Amniotic stem cell (primary cell): ENCODE measurements around the gene LRRC27.

Source experiments
- DNase-seq: peaks from one replicate; lab custom pipeline; 2025; lab: John Stamatoyannopoulos, UW

Gene LRRC27

DNA sequence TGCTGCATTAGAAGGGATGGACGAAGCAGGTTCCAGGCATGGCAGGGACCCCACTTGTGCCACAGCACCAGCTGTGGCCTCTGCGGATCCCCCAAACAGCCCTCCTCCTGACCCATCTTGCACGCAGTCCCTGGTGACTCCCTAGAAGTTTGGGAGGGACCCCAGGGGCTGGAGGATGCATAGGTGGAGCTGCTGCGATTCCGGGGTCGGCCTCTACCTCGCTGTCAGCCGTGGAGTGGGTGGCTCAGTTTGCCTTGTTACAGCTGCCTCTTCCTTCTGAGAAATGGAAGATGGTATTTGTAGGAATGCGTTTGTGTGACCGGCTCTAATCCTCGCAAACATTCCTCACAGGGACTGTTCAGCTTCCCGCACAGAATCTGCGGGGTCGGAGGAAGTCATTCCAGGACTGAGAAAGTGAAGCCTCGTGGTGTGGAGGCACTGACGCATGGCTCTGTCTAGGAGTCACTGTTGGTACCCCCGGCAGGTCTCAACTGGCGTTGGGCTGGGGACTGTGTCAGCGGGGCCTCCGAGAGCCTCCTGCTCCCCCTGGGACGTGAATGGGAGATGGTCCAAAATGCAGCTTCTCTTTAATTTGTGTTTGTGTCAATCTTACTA is 82.5 kb downstream of the LRRC27 start:
- no peak for DNase-seq

DNA sequence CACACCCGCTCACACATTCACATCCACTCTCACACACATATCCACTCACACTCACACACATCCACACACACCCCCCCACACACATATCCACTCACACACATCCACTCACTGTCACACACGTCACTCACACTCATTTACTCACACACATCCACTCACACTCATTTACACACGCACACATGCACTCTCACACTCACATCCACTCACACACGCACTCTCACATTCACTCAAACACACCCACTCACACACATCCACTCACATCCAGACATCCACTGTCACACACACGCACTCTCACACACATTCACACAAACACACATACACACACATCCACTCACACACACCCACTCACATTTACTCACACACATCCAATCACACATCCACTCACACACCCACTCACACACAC is 83.3 kb downstream of the LRRC27 start:
- DNase-seq = no peak

- no peak for DNase-seq
Measured at GRCh38 chr10:132415956-132416355, 84.0 kb downstream of the LRRC27 start.

DNA sequence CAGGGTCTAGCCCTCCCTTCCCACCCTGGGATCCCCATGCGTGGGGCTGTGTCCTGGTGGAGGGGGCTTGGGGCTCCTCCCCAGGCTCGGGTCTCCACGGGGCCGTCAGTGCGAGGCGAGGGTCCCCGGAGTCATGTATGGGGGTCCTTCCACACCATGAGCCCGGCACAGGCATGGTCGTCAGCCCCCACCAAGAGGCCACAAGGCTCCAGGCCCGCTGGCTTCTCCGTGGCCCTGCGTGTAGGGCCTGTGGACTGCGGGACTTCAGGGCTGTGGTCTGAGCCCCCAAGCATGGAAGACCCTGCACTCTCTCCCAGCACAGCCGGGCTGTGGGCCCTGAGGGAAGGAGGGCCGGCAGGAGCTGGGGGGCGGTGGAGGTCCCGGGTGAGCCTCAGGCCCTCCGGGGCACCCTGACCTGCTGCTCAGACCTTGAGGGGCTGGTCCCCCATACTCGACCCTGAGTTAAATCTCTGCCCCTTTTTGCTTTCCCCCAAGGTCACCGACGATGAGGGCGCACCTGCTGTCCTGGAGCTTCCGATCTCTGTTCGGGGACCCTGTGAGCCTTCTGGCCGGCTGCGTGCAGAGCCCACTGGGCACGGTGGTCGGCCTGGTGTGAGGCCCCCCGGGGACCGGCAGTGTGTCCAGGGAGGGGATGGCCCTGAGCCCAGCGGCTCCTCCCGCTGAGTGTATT is 84.7 kb downstream of the LRRC27 start:
- no peak for DNase-seq

DNA sequence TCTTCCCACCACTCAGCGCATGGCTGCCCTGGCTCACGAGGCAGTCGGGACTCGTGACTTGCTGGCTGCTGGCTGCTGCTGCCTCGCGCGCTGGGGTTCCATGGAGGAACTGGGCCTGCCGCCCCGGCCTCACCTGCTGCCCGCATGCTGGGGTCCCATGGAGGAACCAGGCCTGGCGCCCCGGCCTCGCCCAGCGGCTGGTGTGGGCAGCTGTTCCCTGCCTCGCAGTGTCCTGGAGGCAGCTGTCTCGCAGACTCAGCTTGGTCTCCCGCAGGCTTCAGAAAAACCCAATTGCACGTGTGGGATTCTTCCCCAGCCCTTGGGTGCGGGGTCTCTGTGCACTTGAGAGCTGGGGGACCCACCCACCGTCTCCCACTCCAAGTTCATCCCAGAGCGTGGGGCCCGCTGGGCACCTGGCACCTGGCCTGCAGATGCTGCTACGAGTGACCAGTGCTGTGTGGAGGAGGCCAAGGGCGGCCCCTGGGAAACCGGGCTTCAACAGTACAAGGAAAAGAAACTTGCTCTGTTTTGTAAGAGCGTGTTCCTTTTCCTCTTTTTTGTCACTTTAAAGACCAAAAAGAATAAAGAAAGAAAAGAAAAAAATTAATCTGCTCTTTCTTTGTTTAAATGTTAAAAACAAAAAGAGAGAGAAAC is 85.4 kb downstream of the LRRC27 start:
- DNase-seq = no peak

- no peak for DNase-seq
Measured at GRCh38 chr10:132417957-132418441, 86.0 kb downstream of the LRRC27 start.

DNA sequence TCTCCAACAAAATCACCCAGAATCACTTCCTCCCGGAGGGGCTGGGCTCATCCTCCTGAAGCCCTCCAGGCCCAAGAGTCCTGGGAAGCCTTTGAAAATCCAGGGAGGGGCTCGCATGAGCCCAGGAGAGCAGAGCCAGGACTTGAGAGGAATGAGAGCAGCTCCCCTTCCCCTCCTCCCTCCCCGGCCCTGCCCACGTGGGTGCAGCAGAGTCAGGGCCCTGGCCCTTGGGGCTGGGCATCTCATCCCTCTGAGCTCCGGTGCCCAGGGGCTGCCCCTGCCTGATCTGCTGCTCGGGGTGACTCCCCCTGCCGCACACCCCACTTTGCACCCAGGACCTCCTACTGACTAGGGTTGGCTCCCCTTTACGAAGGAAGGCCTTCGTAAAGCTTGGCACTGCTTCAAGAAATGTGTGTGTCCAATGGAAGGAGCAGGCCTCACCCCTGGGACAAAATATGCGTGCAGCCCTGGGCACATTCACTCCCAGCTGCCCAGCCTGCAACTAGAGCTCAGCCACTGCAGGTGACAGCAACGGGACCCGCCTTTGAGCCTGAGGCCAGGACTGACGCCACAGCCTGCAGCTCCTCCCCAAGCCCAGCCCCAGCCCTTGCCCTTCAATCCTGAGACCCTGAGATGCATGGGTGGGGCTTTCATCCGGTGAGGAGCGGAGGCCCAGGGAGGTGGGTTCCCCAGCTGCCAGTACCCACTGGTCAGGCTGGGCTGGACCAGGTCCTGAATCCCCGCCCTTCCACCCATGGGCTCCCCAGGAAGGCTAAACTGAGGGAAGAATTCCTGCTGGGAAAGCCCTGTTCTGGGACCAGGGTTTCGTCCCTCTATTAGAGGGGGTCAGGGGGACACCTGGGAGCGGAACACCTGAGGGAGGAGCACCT is 86.8 kb downstream of the LRRC27 start:
- DNase-seq = no peak

- no peak for DNase-seq
Measured at GRCh38 chr10:132419538-132420468, 87.8 kb downstream of the LRRC27 start.

DNA sequence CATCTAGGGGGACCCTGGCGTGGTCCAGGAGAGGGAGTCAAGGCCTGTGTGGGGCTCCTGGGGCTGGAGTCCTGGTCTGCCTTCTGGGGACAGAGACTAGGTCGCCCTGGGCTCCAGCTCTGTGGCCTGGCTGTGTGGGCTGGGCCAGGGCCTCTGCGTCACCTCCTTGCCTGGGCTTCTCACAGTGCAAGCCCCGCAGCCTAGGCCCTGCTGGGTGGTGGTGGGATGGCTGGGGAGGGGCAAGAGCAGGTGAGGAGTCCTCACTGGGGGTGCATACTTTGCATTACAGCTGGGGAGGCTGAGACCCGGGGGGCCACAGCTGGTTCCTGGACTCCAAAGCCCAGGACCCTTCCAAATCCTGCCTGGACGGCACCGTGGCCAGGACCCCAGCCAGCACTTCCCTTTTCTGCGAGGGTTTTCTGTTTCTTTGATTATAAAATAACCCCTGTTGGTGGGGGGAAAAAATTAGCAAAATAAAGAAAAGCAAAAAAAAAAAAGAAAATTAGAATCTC is 88.5 kb downstream of the LRRC27 start:
- DNase-seq = no peak

GRCh38 chr10:132420981-132421846 is 89.2 kb downstream of the LRRC27 start:
- no peak for DNase-seq

- DNase-seq = no peak
Measured at GRCh38 chr10:132421847-132422751, 90.1 kb downstream of the LRRC27 start.

DNA sequence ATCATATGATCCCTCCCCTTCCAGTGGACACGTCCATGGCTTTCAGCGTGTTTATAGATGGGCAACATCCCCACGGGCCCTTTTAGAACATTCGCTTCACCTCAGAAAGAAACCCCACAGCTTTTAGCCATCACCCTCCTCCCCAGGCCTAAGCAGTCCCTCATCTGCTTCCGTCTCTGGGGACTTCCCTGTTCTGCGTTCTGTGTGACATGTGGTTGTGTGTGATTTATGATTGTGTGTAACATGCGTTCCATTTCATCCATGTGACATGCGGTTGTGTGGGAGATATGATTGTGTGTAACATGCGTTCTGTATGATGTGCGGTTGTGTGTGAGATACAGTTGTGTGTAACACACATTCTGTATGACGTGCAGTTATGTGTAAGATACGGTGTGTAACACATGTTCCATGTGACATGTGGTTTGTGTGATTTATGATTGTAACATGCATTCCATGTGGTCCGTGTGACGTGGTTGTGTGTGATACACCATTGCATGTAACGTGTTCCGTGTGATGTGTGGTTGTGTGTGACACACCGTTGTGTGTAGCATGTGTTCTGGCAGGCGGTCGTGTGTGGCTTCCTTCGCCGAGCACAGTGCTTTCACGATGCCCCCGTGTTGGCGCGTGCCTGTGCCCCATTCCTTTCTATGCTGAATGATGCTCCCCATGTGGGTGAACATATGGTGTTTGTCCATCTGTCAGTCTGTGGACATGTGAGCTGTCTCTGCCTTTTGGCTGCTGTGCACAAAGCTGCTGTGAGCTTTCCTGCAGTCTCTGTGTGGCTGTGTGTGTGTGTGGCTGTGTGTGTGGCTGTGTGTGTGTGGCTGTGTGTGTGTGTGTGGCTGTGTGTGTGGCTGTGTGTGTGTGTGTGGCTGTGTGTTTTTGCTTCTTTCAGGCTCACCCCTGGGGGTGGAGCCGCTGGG is 91.2 kb downstream of the LRRC27 start:
- DNase-seq = no peak

GRCh38 chr10:132423966-132424861 is 92.2 kb downstream of the LRRC27 start:
- DNase-seq = no peak

- DNase-seq = no peak
Measured at GRCh38 chr10:132425029-132425756, 93.2 kb downstream of the LRRC27 start.

DNA sequence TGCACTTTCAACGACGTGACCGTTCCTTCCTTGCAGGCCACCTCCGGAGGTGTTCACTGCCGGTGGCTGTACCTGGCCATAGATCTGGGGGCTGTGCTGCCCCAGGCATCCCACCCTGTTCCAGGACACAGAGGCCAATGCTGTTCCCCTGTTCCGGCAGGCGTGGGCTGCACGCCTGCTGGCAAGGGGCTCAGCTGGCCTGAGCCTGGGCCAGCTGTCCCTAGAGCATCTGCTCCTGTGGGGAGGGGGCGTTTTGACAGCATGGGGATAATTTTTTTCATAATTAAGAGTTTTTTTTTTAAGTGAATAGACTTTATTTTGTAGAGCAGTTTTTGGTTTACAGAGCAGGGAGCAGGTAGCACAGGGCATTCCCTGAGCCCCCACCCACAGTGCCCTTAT is 93.8 kb downstream of the LRRC27 start:
- no peak for DNase-seq
